Measurements from ENCODE around the gene SLC26A11. TPM values are rescaled to one million over a fixed set of nuclear protein-coding genes. Genes with fewer than 3 reads are reported as not detected.

Gene SLC26A11
- total RNA-seq (2014; rRNA removed; shearing (Covaris generic)) (13.9 and 16.3 TPM in 2 replicates), polyA plus RNA-seq (2016; fragmentation: Nextera tagmentation; extraction: Ambion mirVana) (11.4 and 11.9 TPM in 2 replicates)

DNA sequence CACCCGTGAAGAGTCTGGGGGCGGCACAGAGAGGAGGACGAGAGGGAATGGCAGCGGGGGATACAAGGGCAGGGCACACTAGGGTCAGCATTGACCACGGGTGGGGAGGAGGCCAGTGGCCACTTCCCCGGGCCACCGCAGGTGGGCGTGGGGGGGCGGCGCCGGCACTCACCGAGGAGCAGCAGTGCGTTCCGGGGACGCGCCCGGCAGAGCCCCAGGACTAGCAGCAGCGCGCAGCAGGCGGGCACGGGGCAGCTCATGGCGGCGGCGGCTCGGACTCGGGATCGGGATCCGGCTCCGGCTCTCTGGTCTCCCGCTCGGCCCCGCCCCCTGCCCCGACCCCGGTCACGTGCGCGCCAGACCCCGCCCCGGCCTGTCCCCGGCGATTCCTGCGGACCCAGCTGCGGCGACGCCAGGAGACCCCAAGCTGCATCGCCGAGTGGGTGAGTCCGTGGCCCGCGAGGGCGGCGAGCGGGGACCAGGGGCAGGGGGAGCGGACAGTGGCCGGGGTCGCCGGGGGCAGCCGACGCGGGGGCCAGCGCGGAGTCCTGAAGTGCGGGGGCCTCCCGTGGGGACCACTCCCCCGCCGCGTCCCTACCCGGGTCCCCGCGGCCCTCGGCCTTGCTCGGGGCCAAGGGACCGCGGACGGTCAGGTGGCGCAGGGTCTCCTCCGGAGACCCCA, at the start of gene SLC26A11, which contains the start of gene SGSH:
Gene SLC26A11 (plus strand): TSS at position 374 of the 682 bp plus-strand sequence. CDS start 1,134 bp downstream, outside the sequence.
Gene SGSH (minus strand): TSS at position 280 of the 682 bp plus-strand sequence. CDS start 20 bp downstream, at position 260.
- no peaks in the 10 kb centered on the region for H3F3A ChIP-seq (ENCODE audit: insufficient read depth)
- H3K79me2 ChIP-seq (ENCODE audit: insufficient read depth): peaks cover 22% of the 10 kb centered on the region
- peak within 1 kb of the TSS; percentile 83 for H2AFZ ChIP-seq
- no peaks in the 10 kb centered on the region; the same call in 1 of the 2 replicates for H3K36me3 ChIP-seq (ENCODE audit: low read depth)
- peak; percentile 90 for DNase-seq
- H3K9me2 ChIP-seq (ENCODE audit: insufficient read depth): no peaks in the 10 kb centered on the region
- H3K9me3 ChIP-seq (ENCODE audit: low read depth): no peaks in the 10 kb centered on the region
- in situ Hi-C loops (cut with MboI): no loop called here
- 1 to 2% methylated on average over 26 to 71 of the region's 77 CpGs for WGBS, 2 experiments (ENCODE audit: low coverage in 1 of 2, low lambda C conversion rate in 2 of 2, missing lambda C conversion rate in 2 of 2)
- H3K4me3 ChIP-seq: peak within 1 kb of the TSS; percentile 85
- H3K9ac ChIP-seq: peak within 1 kb of the TSS; percentile 85
- no peaks in the 10 kb centered on the region for H4K20me1 ChIP-seq (ENCODE audit: insufficient read depth)
- H3K4me2 ChIP-seq (ENCODE audit: unreplicated experiment): peak within 1 kb of the TSS; percentile 84
- H3K27ac ChIP-seq: peak within 1 kb of the TSS; percentile 49
- TF ChIP-seq EZH2 (IDR thresholded peaks at IDR 0.05; ENCODE audit: insufficient read depth, poor library complexity, severe bottlenecking) (no peak), EZH2phosphoT487 (IDR thresholded peaks at IDR 0.05; ENCODE audit: insufficient read depth, low read depth) (no peak)
- peaks cover 4% of the 10 kb centered on the region; the same call in 1 of the 2 replicates for H3K4me1 ChIP-seq (ENCODE audit: insufficient read depth)
- H3K27me3 ChIP-seq (replicated peaks; ENCODE audit: insufficient read depth): no peaks in the 10 kb centered on the region

- H3K9ac ChIP-seq: no peak overlapping the region
- no peaks in the 10 kb centered on the region for H3K9me3 ChIP-seq (ENCODE audit: low read depth)
- no peaks in the 10 kb centered on the region for H4K20me1 ChIP-seq (ENCODE audit: insufficient read depth)
- H3K4me2 ChIP-seq (ENCODE audit: unreplicated experiment): no peak overlapping the region
- no peak overlapping the region for H3K4me3 ChIP-seq
- no peaks in the 10 kb centered on the region for H3F3A ChIP-seq (ENCODE audit: insufficient read depth)
- DNase-seq: no peak
- 69 to 72% methylated on average over 7 of the region's 7 CpGs for WGBS, 2 experiments (ENCODE audit: low coverage in 1 of 2, low lambda C conversion rate in 2 of 2, missing lambda C conversion rate in 2 of 2)
- H3K36me3 ChIP-seq (ENCODE audit: low read depth): no peaks in the 10 kb centered on the region
- H3K4me1 ChIP-seq (ENCODE audit: insufficient read depth): no peaks in the 10 kb centered on the region
- no peak overlapping the region for H3K27ac ChIP-seq
- H3K27me3 ChIP-seq (replicated peaks; ENCODE audit: insufficient read depth): no peaks in the 10 kb centered on the region
- in situ Hi-C loops (cut with MboI): no loop called here
- no peaks in the 10 kb centered on the region for H3K9me2 ChIP-seq (ENCODE audit: insufficient read depth)
- TF ChIP-seq EZH2 (IDR thresholded peaks at IDR 0.05; ENCODE audit: insufficient read depth, poor library complexity, severe bottlenecking): no peak
- no peak for TF ChIP-seq EZH2phosphoT487 (IDR thresholded peaks at IDR 0.05; ENCODE audit: insufficient read depth, low read depth)
- no peak overlapping the region for H2AFZ ChIP-seq
- H3K79me2 ChIP-seq (ENCODE audit: insufficient read depth): no peaks in the 10 kb centered on the region
These were observed 48.5 kb upstream of the SLC26A11 start for GRCh38 chr17:80171681-80172080.

GRCh38 chr17:80173126-80173525, 47.1 kb upstream of the SLC26A11 start:
- H2AFZ ChIP-seq: no peak overlapping the region
- no peaks in the 10 kb centered on the region for H3K9me3 ChIP-seq (ENCODE audit: low read depth)
- WGBS, 2 experiments (ENCODE audit: low coverage in 1 of 2, low lambda C conversion rate in 2 of 2, missing lambda C conversion rate in 2 of 2): 83 to 87% methylated on average over 12 of the region's 12 CpGs
- no peaks in the 10 kb centered on the region for H4K20me1 ChIP-seq (ENCODE audit: insufficient read depth)
- no peak overlapping the region for H3K27ac ChIP-seq
- TF ChIP-seq EZH2 (IDR thresholded peaks at IDR 0.05; ENCODE audit: insufficient read depth, poor library complexity, severe bottlenecking) (no peak), EZH2phosphoT487 (IDR thresholded peaks at IDR 0.05; ENCODE audit: insufficient read depth, low read depth) (no peak)
- no peaks in the 10 kb centered on the region for H3K79me2 ChIP-seq (ENCODE audit: insufficient read depth)
- no peak overlapping the region for H3K9ac ChIP-seq
- H3K4me2 ChIP-seq (ENCODE audit: unreplicated experiment): no peak overlapping the region
- no peaks in the 10 kb centered on the region for H3K4me1 ChIP-seq (ENCODE audit: insufficient read depth)
- H3K27me3 ChIP-seq (replicated peaks; ENCODE audit: insufficient read depth): no peaks in the 10 kb centered on the region
- no peaks in the 10 kb centered on the region for H3F3A ChIP-seq (ENCODE audit: insufficient read depth)
- in situ Hi-C loops (cut with MboI): no loop called here
- H3K4me3 ChIP-seq: no peak overlapping the region
- DNase-seq: no peak
- H3K36me3 ChIP-seq (ENCODE audit: low read depth): no peaks in the 10 kb centered on the region
- no peaks in the 10 kb centered on the region for H3K9me2 ChIP-seq (ENCODE audit: insufficient read depth)

- Histone ChIP-seq H3K9me2 (ENCODE audit: insufficient read depth) (no peaks in the 10 kb centered on the region), H3K4me3 (no peak overlapping the region), H3K9me3 (ENCODE audit: low read depth) (no peaks in the 10 kb centered on the region), H3K9ac (no peak overlapping the region), H3K4me1 (ENCODE audit: insufficient read depth) (no peaks in the 10 kb centered on the region), H2AFZ (no peak overlapping the region), H4K20me1 (ENCODE audit: insufficient read depth) (no peaks in the 10 kb centered on the region), H3K36me3 (ENCODE audit: low read depth) (no peaks in the 10 kb centered on the region), H3F3A (ENCODE audit: insufficient read depth) (no peaks in the 10 kb centered on the region), H3K27me3 (replicated peaks; ENCODE audit: insufficient read depth) (0 out of 2 replicates have a peak, but pooled peaks cover 2% of the 10 kb centered on the region), H3K4me2 (ENCODE audit: unreplicated experiment) (no peak overlapping the region), H3K27ac (no peak overlapping the region), H3K79me2 (ENCODE audit: insufficient read depth) (no peaks in the 10 kb centered on the region)
- WGBS, 2 experiments (ENCODE audit: low coverage in 1 of 2, low lambda C conversion rate in 2 of 2, missing lambda C conversion rate in 2 of 2): 83 to 88% methylated on average over 6 of the region's 6 CpGs
- TF ChIP-seq EZH2 (IDR thresholded peaks at IDR 0.05; ENCODE audit: insufficient read depth, poor library complexity, severe bottlenecking) (no peak), EZH2phosphoT487 (IDR thresholded peaks at IDR 0.05; ENCODE audit: insufficient read depth, low read depth) (no peak)
- DNase-seq: no peak
- in situ Hi-C loops (cut with MboI): no loop called here
These were observed 46.3 kb upstream of the SLC26A11 start for GRCh38 chr17:80173916-80174315.
